Stimulated activated CD4-positive, alpha-beta T cell treated with anti-CD3 and anti-CD28 coated beads, Interleukin-4, amount 100 ng/mL, for 1 hour (primary cell): ENCODE results near the gene ROR1.

Source experiments
- DNase-seq: peaks from one replicate; pipeline ENCODE4 v3.0.0-alpha.2; 2020

Gene ROR1

DNA sequence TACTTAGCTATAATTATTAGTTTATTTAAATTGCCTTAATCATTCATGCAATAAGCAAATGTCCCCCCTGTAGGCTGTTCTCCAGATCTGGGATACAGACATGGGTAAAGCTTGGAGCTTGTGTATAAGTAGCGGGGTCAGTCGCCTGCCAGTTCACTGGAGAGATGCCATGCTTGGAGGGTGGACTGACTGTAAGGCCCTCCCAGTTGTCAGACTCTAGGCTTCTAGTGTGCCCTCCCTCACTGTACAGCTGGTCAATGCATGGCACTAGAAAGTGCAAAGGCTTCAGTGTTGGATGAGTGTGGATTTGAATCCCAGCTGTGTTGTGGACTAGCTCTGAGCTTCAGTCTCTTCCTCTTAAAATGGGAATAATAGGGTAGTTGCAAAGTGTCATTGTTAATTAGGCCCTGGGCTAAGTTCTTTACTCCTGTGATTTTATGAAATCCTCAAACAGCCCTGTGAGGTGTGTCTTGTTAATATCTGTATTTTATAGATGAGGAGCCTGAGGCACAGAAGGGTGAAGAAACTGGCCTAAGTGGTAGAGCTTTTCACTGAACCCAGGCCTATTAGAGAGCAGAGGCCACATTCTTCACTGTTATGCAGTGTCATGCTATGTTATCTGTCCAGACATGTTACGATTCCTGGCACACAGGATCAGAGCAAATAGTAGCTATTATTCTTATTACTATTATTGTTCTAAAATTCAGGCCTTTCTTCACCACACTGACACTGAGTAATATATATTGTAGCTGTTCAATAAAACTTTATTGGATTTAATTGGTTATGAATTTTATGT, 85.9 kb downstream of the ROR1 start:
- no peak for DNase-seq

GRCh38 chr1:63861052-63861691, 87.4 kb downstream of the ROR1 start:
- no peak for DNase-seq

- DNase-seq: no peak
These were observed 89.3 kb downstream of the ROR1 start for GRCh38 chr1:63863145-63863544.

- no peak for DNase-seq
These were observed 90.4 kb downstream of the ROR1 start for GRCh38 chr1:63864224-63864641.

DNA sequence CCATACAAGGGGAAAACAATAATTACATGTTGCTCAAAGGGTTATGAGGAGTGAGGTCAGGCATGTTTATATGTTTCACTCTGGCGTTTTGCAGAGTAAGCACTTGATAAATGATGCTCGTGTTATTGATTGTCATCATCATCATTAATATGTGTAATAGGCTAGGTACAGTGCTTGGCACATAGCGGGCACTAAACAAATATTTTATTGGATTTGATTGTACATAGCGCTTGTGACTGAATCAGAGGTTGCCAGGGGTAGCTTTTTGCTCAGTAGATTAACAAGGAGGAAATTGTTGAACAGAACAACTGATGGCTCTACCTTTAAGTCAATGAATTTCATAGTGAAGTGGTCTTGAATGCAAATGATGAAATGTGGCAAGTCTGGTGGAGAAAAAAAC, 91.7 kb downstream of the ROR1 start:
- DNase-seq: no peak

DNA sequence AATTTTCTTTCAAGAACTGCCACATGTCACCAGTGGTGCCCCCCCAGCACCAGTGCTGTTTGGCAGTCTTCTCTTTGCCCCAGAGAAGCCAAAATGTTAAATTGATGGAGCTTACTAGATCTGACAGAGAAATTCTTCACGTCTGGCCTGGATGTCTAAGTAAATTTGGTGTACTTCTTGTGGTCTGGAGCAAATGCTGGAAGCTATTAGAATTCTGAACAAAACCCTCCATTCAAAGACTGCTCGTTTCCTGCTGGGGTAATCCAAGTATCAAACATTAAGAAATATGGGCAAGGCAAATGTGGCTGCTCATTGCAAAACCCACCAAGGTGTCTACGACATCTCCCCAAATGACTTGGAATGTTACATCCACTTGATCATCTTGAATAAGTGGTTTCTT, 92.3 kb downstream of the ROR1 start:
- DNase-seq: no peak

DNA sequence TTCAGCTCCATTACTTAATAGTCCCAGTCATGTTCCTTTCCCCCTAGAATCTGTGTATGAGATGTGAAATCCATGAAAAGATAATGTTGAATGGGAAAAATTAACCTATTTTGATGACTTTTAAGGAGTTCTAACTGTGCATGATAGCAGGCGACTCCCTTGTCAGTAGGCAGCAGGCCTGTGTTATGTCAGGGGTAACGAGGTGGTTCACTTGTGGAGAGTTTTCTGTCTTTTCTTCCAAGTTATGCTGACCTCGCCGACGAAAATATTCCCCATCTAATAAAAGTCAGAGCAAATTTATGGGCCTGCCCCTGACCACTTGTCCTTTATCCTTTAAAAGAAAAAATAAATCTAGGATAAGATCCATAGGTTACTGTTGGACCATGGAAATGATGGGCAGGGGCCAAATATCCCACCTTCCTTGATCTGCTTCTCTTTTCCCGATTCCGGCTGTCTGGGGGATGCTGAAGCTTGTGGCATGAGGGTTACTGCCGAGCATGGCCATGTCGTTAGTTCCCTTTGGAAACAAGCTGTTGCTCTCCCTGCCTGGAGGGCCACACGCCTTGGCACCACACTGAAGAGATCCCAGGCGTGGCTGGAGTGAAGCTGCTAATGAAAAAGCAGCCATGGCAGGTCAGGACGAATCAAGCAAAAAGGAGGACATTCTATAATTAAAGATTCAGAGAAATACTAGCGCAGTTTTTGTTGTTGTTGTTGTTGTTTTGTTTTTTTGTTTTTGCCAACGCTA, 93.8 kb downstream of the ROR1 start:
- no peak for DNase-seq

DNA sequence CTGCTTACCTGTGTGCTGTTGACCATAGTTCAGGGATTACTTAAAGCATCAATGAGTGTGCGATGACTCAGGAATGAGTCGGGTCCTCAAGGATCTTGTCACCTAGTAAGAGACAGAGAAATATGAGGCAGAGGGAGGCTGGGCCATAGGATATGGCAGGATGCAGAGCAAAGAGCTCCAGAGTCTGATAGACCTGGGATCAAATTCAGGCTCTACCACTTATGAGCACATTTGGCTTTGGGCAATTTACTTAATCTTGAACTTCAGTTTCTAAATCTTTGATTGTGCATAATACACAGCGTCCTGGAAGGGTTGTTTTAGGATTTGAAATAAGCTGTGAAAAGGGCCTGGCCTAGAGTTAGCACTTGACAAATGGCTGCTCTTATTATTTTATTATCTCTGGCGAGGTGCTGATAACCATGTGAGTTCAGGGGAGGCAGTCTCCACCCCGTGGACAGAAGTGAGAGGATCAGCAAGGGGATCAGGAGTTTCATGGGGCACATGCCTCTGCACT, 94.5 kb downstream of the ROR1 start:
- no peak for DNase-seq

DNA sequence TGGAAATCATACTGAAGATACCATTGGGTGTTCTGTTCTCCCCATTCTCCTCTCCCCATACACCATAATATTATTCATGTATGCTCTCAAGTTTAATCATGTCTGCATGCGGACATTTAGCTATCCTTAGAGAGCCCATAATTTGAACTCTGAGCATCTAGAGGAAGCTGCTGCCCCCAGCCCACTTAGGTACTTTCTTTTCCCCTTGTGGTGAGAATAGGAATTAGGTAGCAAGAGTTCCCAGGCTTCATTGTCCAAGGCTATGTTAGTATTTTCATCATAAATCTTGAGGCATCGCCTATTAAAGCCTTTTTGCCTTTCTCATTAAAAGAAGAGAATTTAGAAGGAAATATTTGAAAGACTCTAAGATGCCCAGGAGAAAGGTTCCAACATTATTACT, 96.3 kb downstream of the ROR1 start:
- DNase-seq: no peak

DNA sequence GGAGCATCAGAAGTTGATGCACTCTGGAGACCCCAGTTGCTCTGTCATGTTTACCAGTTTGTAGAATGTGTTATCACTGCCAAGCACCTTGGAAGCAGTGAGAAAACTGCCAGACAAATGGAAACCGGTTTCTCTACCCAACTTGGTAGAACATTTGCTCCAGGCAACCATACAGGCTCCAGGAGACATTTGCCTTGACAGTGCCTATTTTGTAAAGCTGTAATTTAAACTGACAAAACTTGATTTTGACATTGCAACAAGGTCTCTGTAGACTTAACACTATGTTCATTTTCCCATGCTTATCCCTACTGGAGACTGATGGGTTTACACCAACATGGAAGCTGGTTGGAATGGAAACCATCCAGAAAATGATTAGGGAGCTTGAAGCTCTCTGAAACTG, 97.6 kb downstream of the ROR1 start:
- DNase-seq: no peak

- no peak for DNase-seq
These were observed 99.9 kb downstream of the ROR1 start for GRCh38 chr1:63873751-63874150.

GRCh38 chr1:63874278-63874880, 100.6 kb downstream of the ROR1 start:
- no peak for DNase-seq

DNA sequence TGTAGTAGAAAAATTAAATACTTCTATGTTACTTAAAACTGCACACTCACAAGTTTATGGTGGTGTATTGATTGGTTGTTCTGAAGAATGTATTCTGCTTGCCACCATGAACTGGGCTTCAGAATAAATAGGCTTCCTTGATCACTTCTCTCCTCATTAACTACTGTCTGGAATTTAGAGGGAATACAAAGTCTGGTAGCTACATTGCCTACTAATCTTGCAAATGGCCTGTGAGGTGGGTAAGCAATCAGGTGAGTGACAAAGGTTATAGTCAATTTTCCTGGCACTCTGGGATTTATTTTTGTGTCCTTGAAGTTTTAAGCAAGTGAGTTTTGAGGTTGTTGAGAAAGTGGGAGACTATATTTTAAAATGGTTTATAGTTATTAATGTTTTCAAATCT, 101.8 kb downstream of the ROR1 start:
- no peak for DNase-seq

DNA sequence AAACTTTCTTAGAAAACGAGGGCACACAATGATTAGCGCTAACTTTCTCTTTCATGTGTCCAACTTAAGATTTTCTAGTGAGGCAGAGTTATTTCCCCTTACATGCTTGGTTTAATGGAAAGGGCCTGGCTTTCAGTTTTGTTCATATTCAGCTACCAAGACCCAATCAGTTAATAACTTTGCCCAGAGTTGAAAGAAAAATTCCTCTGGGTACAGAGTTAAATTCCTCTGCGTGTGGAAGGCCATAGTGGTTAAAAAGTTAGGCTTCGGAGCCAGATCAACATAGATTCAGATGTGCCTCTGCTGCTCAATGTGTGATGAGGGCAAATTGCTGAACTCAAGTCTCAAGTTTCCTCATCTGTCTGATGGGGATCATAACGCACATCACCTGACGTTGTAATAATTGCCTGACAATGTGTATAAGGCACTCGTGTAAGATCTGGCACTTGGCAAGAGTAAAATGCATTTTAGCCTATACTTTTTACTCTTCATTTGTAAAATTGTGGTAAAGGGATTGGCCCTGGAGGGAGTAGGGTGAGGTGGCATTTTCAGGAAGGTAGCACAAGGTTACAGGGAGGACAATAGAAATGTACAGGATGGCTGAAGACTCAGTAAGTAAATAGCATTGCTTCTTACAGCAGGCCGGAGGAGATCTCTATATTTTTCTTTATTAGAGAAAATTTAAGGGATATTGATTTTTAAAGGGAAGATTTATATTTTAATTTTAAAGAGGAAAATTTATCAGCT, 103.4 kb downstream of the ROR1 start:
- DNase-seq: no peak

DNA sequence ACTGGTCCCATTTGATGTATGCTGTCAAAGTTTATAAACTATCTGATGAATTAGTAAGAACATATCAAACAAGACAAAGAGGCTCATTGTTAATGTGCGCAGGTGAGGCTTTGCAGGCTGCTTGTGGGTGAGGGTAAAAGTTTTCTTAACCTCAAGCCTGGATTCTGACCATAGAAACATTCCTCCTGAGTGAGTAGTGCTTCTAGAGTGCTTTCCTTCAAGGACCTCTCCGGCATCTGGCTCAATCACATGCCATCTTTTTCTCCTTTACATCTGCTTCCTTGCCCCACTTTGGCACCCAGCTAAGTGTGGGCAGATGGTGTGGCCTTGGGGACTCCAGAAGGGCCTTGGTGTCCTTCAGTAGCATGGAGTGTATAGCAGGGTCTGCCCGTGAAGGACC, 104.0 kb downstream of the ROR1 start:
- DNase-seq: no peak

DNA sequence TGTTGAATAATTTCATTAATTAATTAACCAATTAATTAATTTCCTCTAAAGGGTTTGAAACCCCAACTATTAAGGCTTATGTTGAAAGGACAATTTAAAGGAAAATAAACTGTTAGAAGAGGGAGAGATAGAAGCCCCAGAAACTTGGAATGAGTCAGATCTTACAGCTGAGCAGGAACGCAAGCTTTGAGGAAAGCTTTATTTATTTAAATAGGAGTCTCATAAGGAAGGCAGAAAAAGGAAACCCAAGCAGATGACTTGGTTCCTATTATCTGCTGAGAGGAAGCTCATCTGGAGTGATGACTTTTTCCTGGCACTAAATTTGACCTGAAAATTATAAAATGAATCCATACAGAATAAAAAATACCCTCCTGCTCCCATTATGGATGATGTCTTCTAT, 105.1 kb downstream of the ROR1 start:
- DNase-seq: no peak

DNA sequence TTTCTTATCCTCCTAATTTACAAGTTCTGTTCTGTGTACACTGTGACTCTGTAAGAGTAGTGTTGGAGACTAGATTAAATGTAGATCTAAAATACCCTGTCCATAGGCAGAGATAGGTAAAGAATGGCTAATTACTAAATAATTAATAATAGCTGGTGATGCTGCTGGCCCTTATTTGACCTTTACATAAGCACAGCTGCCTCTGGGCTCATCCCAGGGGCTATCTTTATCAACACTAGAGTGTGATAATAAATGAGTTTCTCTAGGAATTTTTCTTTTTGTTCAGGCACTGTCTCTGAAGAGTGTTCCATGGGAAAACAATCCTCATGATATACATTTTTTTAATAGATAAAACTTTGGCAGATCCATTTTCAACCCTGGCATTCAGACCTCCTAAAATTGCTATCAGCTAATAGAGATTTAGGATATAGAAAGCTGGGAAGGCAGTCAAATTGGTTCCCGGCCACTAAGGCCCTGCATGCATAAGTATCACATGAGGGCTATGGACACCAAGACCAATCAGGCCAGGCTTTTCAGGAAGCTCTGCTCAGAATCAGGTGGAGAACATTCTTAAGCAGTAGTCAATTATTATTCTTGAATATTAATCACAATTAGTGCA, 107.2 kb downstream of the ROR1 start:
- DNase-seq: no peak

DNA sequence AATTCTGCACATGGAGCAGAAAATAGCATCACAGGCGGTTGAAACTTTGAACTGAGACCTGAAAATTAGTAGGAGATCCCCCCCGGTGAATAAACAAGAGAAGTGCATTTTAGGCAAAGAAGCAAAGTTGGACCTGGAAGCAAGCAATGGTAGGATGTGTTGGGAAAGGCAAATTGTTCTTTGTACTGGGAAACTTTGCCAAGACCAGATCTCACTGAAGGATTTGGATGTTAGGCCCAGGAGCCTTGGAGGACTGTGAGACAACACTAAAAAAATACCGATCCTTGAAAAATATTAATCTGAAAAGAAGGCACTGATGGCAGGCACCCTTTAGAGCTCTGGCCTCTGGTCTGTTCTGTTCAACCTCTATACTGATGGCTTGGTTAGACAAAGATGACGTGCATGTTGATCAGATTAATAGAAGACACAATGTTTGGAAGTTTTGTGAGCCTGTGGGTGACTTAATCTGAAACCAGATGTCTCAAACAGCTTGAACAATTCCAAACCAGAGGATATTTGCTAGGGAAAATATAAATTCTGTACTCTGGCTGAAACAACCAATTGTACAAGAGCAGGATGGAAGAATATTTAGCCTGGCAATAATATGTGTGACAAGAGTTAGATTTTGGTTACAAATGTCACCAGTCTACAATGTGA, 108.4 kb downstream of the ROR1 start:
- DNase-seq: no peak

DNA sequence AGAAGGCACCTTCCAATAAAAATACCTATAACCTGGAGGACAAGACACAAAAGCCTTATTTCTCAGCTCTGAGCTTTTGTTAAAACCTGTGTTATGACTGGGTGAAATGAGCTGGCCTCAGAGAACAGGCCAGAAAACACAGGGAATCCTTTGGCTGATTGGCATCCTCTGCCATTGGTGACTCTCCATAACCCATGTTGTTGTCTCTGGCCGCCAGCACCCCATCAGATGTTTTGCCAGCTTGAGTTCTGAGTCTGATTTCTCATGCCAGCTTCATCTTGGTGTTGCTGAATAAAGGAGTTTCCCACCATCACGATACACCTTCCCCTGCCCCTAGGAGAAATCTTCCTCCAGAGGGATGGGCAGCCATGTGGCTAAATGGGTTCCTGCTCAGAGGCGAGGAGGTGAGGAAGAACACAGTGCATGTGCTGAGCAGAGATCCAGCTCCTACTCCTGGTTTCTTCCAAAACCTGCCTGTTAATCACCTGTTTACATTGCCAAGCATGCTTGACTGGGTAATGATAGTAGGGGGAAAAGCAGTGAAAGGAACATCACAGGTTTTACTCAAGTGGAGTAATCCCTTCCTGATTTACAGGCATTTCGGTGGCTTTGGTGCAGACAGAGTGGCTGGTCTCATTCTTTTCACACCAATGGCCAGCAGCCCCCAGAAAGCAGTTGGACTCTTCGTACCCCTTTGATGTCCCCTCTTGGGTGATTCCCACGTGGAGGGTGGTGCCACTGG, 109.8 kb downstream of the ROR1 start:
- DNase-seq: no peak

GRCh38 chr1:63884486-63884885, 110.7 kb downstream of the ROR1 start:
- no peak for DNase-seq

GRCh38 chr1:63885899-63886298, 112.1 kb downstream of the ROR1 start:
- no peak for DNase-seq
